GM12865 (cell line): ENCODE results near the gene CACNA1H.
A peak's percentile ranks its signal among the peaks of the same experiment; 100 is the strongest.

ENCODE experiments used
- DNase-seq: peaks from one replicate; pipeline ENCODE4 v3.0.0; 2010; ENCODE audit warnings: low read depth
- H3K4me3 ChIP-seq: 2 replicates; pipeline ENCODE4 v1.5.1; 2011; ENCODE audit warnings: mild to moderate bottlenecking, low read depth, low read length, control low read depth
- CTCF ChIP-seq: IDR thresholded peaks from 2 replicates; pipeline ENCODE4 v1.5.1; 2011; ENCODE audit warnings: low read length, control low read depth, low read depth, inconsistent platforms; ENCODE audit not compliant: insufficient read depth; ENCODE audit errors: missing control alignments

CACNA1H gene

GRCh38 chr16:1193143-1193824 lies 40.4 kb downstream of the CACNA1H start:
- no peak overlapping the region for H3K4me3 ChIP-seq
- no peak for DNase-seq

GRCh38 chr16:1193825-1194581 lies 41.1 kb downstream of the CACNA1H start:
- H3K4me3 ChIP-seq, result no peak overlapping the region
- TF ChIP-seq CTCF, result no peak
- no peak for DNase-seq

More at GRCh38 chr16:1193143-1193824, 40.4 kb downstream of the CACNA1H start:
- TF ChIP-seq CTCF, result no peak

DNA sequence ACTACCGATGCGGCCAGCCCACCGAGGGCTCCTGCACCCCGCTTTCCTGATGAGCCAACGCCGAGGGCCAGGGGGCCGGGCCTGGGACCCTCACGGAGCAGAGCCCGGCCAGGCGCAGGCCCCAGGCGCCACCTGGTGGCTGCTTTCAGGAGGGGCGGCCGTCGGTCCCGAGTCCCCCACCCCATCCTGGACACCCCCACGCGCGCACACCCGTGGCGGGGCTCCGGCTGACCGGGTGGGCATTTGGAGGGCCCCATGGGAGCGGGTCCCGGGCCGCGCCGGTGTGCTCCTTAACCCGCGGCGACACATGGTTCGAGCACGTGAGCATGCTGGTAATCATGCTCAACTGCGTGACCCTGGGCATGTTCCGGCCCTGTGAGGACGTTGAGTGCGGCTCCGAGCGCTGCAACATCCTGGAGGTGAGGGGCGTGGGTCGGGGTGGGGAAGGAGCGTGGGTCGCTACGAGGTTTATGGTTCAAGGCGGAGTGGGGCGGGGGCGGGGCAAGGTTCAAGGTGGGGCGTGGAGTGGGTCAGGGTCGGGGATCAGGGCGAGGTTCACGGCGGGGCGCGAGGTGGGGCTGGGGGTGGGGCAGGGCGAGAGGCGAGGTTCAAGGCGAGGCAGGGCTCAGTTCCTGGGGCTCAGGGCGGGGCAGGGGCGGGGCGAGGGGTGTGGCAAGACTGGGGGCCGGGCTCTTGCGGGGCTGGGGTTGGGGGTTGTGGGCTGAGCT lies 41.9 kb downstream of the CACNA1H start:
- H3K4me3 ChIP-seq, result no peak overlapping the region
- peak; percentile 39 for TF ChIP-seq CTCF
- DNase-seq, result no peak

- no peak for DNase-seq
- no peak overlapping the region for H3K4me3 ChIP-seq
- TF ChIP-seq CTCF, result no peak
Observed at GRCh38 chr16:1195393-1195666, 42.4 kb downstream of the CACNA1H start.

- H3K4me3 ChIP-seq, result no peak overlapping the region
- DNase-seq, result no peak
- no peak for TF ChIP-seq CTCF
Observed at GRCh38 chr16:1196494-1196893, 43.6 kb downstream of the CACNA1H start.

DNA sequence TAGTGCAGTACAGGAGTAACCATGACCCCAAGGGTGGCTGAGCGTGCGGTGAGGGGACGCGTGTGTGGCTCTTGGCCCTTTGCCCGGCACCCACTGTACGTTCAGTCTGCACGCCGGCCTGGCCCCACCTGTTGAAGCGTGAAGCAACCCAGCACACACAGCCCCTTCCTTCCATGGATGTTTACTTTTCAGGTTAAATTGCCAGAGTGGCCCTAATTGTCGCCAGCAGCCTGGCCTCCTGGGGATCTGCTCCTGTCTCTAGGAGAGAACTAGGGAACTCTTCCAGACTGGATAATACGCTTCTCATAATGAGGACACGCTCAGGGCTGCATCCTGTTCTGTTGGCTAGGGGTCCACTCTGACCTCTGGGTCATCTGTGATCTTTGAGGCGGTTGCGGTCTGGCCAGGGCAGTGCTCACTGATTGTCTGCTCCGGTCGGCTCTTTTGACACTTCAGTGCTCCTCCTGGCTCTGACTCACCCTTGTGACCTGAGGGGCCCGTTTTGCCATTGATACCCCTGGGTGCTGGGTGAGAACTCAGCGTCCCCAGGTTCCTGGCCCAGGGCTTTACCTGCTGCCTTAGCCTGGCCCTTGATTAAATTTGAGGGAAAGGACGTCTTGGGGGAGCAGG lies 44.4 kb downstream of the CACNA1H start:
- H3K4me3 ChIP-seq, result no peak overlapping the region
- no peak for TF ChIP-seq CTCF
- DNase-seq, result no peak
